ENCODE results near the gene MAST2. TPM values are rescaled to one million over a fixed set of nuclear protein-coding genes. Genes with fewer than 3 reads are reported as not detected.

The MAST2 gene
- total RNA-seq, 1 experiment from 2014 or later = 18.4 TPM

GRCh38 chr1:46062651-46063319, 259.4 kb downstream of the MAST2 start:
- DNase-seq (ENCODE audit: low spot score) = peak; percentile 9

GRCh38 chr1:46064708-46065107, 261.3 kb downstream of the MAST2 start:
- DNase-seq (ENCODE audit: low spot score) = no peak

- DNase-seq (ENCODE audit: low spot score) = peak; percentile 4
Measured at GRCh38 chr1:46065405-46065804, 262.0 kb downstream of the MAST2 start.

- no peak for DNase-seq (ENCODE audit: low spot score)
Measured at GRCh38 chr1:46067652-46068051, 264.2 kb downstream of the MAST2 start.

- no peak for DNase-seq (ENCODE audit: low spot score)
Measured at GRCh38 chr1:46068525-46068924, 265.1 kb downstream of the MAST2 start.

- DNase-seq (ENCODE audit: low spot score) = no peak
Measured at GRCh38 chr1:46070164-46070814, 266.9 kb downstream of the MAST2 start.

- no peak for DNase-seq (ENCODE audit: low spot score)
Measured at GRCh38 chr1:46072975-46073374, 269.6 kb downstream of the MAST2 start.

GRCh38 chr1:46076343-46076742, 272.9 kb downstream of the MAST2 start:
- no peak for DNase-seq (ENCODE audit: low spot score)

- DNase-seq (ENCODE audit: low spot score) = no peak
Measured at GRCh38 chr1:46077644-46078043, 274.2 kb downstream of the MAST2 start.

GRCh38 chr1:46080257-46080656, 276.8 kb downstream of the MAST2 start:
- DNase-seq (ENCODE audit: low spot score) = no peak

GRCh38 chr1:46081206-46081605, 277.8 kb downstream of the MAST2 start:
- no peak for DNase-seq (ENCODE audit: low spot score)

GRCh38 chr1:46081619-46082018, 278.2 kb downstream of the MAST2 start:
- DNase-seq (ENCODE audit: low spot score) = no peak

- DNase-seq (ENCODE audit: low spot score) = no peak
Measured at GRCh38 chr1:46083579-46083978, 280.2 kb downstream of the MAST2 start.

- no peak for DNase-seq (ENCODE audit: low spot score)
Measured at GRCh38 chr1:46084553-46085451, 281.4 kb downstream of the MAST2 start.

Other genes with a start within 250 kb of the MAST2 start
- gene NASP, start 219.6 kb upstream of the MAST2 start, total RNA-seq (2014; rRNA removed; shearing (Covaris generic)) = 135 and 136 TPM in 2 replicates
- gene CCDC17, start 179.6 kb upstream of the MAST2 start, total RNA-seq (2014; rRNA removed; shearing (Covaris generic)) = 0.26 and 0.38 TPM in 2 replicates
- 64.5 and 103 TPM in 2 replicates for gene GPBP1L1, start 117.1 kb upstream of the MAST2 start, total RNA-seq (2014; rRNA removed; shearing (Covaris generic))
- gene TMEM69, start 115.4 kb upstream of the MAST2 start, total RNA-seq (2014; rRNA removed; shearing (Covaris generic)) = 41.8 and 44.8 TPM in 2 replicates
- gene IPP, start 53.0 kb upstream of the MAST2 start, total RNA-seq (2014; rRNA removed; shearing (Covaris generic)) = 9.7 and 11.4 TPM in 2 replicates